ENCODE measurements around the gene AASDHPPT.

GRCh38 chr11:106070606-106071005 lies 6.9 kb upstream of the AASDHPPT start:
- TF ChIP-seq CTCF (IDR thresholded peaks at IDR 0.05) (no peak), POLR2AphosphoS5 (IDR thresholded peaks at IDR 0.05) (no peak), POLR2A (IDR thresholded peaks at IDR 0.05) (no peak)

Measured in breast epithelium (tissue), 3 donors.